HG03460 (cell line): ENCODE results near the gene PIAS1.
"Not testable (repeated sequence)": the region's sequence is repeated elsewhere in the genome, so short reads cannot be mapped to it uniquely, and the experiment has no call there.

Experiments
- ATAC-seq: cut with Tn5 transposase; IDR thresholded peaks from one replicate; pipeline ENCODE4 v1.9.1; 2021; ENCODE audit not compliant: unreplicated experiment

Gene PIAS1

GRCh38 chr15:68229386-68230156 lies 175.5 kb downstream of the PIAS1 start, which contains the start of gene CLN6:
TSS of gene CLN6 (minus strand) at chr15:68229728. CDS start at chr15:68229584, 144 bp downstream.
- peak; percentile 66 for ATAC-seq

GRCh38 chr15:68230157-68231100 lies 176.3 kb downstream of the PIAS1 start:
- no peak for ATAC-seq

GRCh38 chr15:68231102-68231818 lies 177.1 kb downstream of the PIAS1 start:
- ATAC-seq = no peak

- ATAC-seq = no peak
These were observed 178.3 kb downstream of the PIAS1 start for GRCh38 chr15:68232449-68232848.

- ATAC-seq = no peak
These were observed 178.8 kb downstream of the PIAS1 start for GRCh38 chr15:68232937-68233336.

- no peak for ATAC-seq
These were observed 179.9 kb downstream of the PIAS1 start for GRCh38 chr15:68234060-68234459.

GRCh38 chr15:68234520-68234919 lies 180.4 kb downstream of the PIAS1 start:
- ATAC-seq = not testable (repeated sequence)

- ATAC-seq = no peak
These were observed 180.9 kb downstream of the PIAS1 start for GRCh38 chr15:68235022-68235421.

GRCh38 chr15:68239025-68239424 lies 184.9 kb downstream of the PIAS1 start:
- no peak for ATAC-seq

- ATAC-seq = no peak
These were observed 187.2 kb downstream of the PIAS1 start for GRCh38 chr15:68241088-68241935.
